Stimulated activated CD8-positive, alpha-beta memory T cell treated with anti-CD3 and anti-CD28 coated beads, Interleukin-2, amount 100 ng/mL, for 48 hours (primary cell): ENCODE data around the gene SGMS1.
"Not testable (repeated sequence)": the region's sequence is repeated elsewhere in the genome, so short reads cannot be mapped to it uniquely, and the experiment has no call there.

Source experiments
- DNase-seq, 2 donors: peaks; one replicate each; pipeline ENCODE4 v3.0.0-alpha.2; 2020; ENCODE audit warnings: low read depth in 2 of 2

Gene SGMS1

GRCh38 chr10:50582046-50582445 lies 41.7 kb downstream of the SGMS1 start:
- DNase-seq, result no peak

GRCh38 chr10:50580262-50580891 lies 43.4 kb downstream of the SGMS1 start:
- DNase-seq, result no peak

- no peak for DNase-seq
These were observed 44.1 kb downstream of the SGMS1 start for GRCh38 chr10:50579491-50580261.

GRCh38 chr10:50578949-50579348 lies 44.8 kb downstream of the SGMS1 start:
- DNase-seq, result no peak

GRCh38 chr10:50577681-50578350 lies 45.9 kb downstream of the SGMS1 start:
- DNase-seq, result no peak

- no peak for DNase-seq
These were observed 46.7 kb downstream of the SGMS1 start for GRCh38 chr10:50577010-50577409.

- DNase-seq, result no peak
These were observed 47.4 kb downstream of the SGMS1 start for GRCh38 chr10:50576245-50576815.

- DNase-seq, result no peak
These were observed 48.1 kb downstream of the SGMS1 start for GRCh38 chr10:50575477-50576244.

- DNase-seq, result no peak
These were observed 48.8 kb downstream of the SGMS1 start for GRCh38 chr10:50574931-50575330.

GRCh38 chr10:50574305-50574704 lies 49.5 kb downstream of the SGMS1 start:
- DNase-seq, result no peak

GRCh38 chr10:50572017-50572491 lies 51.7 kb downstream of the SGMS1 start:
- DNase-seq, result no peak

- not testable (repeated sequence) for DNase-seq
These were observed 55.0 kb downstream of the SGMS1 start for GRCh38 chr10:50568750-50569149.

GRCh38 chr10:50567384-50567783 lies 56.4 kb downstream of the SGMS1 start:
- no peak for DNase-seq

GRCh38 chr10:50566150-50566549 lies 57.6 kb downstream of the SGMS1 start:
- DNase-seq, result no peak

GRCh38 chr10:50565301-50566083 lies 58.3 kb downstream of the SGMS1 start:
- DNase-seq, result no peak

- DNase-seq, result no peak
These were observed 59.9 kb downstream of the SGMS1 start for GRCh38 chr10:50563906-50564305.

GRCh38 chr10:50561816-50562215 lies 61.9 kb downstream of the SGMS1 start:
- DNase-seq, result no peak

- DNase-seq, result no peak
These were observed 62.5 kb downstream of the SGMS1 start for GRCh38 chr10:50561266-50561665.

GRCh38 chr10:50560370-50560769 lies 63.4 kb downstream of the SGMS1 start:
- no peak for DNase-seq

GRCh38 chr10:50558371-50558770 lies 65.4 kb downstream of the SGMS1 start:
- DNase-seq, result no peak
